Esophagus squamous epithelium (tissue), 5 donors: ENCODE data around the gene FOXD4L1. TPM values are rescaled to one million over a fixed set of nuclear protein-coding genes. Genes with fewer than 3 reads are reported as not detected.
"Not testable (repeated sequence)": the region's sequence is repeated elsewhere in the genome, so short reads cannot be mapped to it uniquely, and the experiment has no call there.

Source experiments
- DNase-seq: peaks from one replicate; lab custom pipeline; 2025; lab: John Stamatoyannopoulos, UW
- H3K27ac ChIP-seq, 4 donors: fragments of 200-600 bp; sonication (generic); one replicate each; pipeline ENCODE4 v1.5.1; 2016 to 2019; ENCODE audit warnings: mild to moderate bottlenecking in 1 of 4
- H3K27me3 ChIP-seq, 4 donors: fragments of 200-600 bp; sonication (generic); 1 replicate in 3 of 4; 2 replicates in 1 of 4; pipeline versions ENCODE4 v1.5.1 to v1.6.0; 2017 to 2021; ENCODE audit warnings: antibody characterized with exemption in 1 of 4
- H3K36me3 ChIP-seq, 3 donors: fragments of 200-600 bp; sonication (generic); one replicate each; pipeline ENCODE4 v1.5.1; 2016 to 2019
- H3K4me1 ChIP-seq, 3 donors: fragments of 200-600 bp; sonication (generic); one replicate each; pipeline ENCODE4 v1.5.1; 2017 to 2019
- H3K4me3 ChIP-seq, 4 donors: fragments of 200-600 bp; sonication (generic); 1 replicate in 3 of 4; 2 replicates in 1 of 4; pipeline ENCODE4 v1.5.1; 2016 to 2019; ENCODE audit warnings: mild to moderate bottlenecking in 2 of 4, moderate library complexity in 1 of 4
- H3K9me3 ChIP-seq, 3 donors: fragments of 200-600 bp; sonication (generic); one replicate each; pipeline ENCODE4 v1.5.1; 2016 to 2019
- WGBS, 2 donors: methylation state at CpG; one replicate each; pipeline ENCODE4 v1.1.5; 2018; 5-methylcytosine and 5-hydroxymethylcytosine counted together
- intact Hi-C: fragments of 100-400 bp; cut with DNase I; formaldehyde crosslinking; loops from one replicate; pipeline ENCODE4 v1.15.0; 2022
- total RNA-seq, 4 donors: library from RNA; depleted of rRNA; stranded (reverse); fragments of >200 nt; gene quantifications; one replicate each; pipeline ENCODE4 v1.1.0, GENCODE V29; 2016
- donor health status: DM: yes; HTN: yes; CAD: no.

FOXD4L1 gene
- total RNA-seq, 4 donors from 2014 or later: 0.19 TPM; not detected in 3

DNA sequence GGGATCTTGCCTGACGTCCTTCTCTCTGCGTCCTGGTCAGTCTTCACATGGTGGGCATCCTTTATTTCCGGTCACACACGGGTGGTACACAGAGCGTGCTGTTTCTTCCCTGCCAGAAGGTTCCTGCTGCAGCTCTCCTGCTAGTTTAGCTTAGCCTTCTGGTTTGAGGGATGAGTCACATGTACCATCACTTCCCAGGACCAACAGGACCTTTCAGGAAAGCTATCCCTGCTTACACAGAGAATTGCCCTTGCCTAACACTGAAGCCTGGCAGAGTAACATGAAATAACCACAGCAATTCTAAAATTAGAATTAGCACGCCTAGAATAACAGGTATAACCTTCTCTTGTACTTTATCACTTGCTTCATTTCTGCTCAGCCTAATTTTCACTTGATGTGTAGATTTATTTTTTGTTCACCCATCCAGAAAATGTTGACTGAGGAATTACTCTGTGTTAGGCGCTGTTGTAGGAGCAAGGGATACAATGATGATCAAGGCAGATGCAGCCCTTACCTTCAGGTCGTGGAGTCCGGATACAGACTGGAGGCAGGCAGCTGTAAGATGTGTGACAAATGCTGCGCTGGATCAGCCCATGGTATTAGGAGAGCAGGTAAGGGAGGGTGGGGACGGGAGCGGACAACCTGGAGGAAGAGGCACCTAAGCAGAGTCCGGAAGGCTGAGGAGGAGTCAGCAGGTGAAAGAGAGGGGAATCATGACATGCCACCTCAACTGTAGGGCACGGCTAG, 9.1 kb downstream of the FOXD4L1 start:
- H3K4me3 ChIP-seq, intact Hi-C loops, H3K36me3 ChIP-seq, H3K9me3 ChIP-seq, DNase-seq, H3K27ac ChIP-seq: not testable (repeated sequence)
- peaks cover 0 to 18% (median 16%) of the 10 kb centered on the region in 3 donors for H3K4me1 ChIP-seq
- peaks cover 0 to 73% (median 14%) of the 10 kb centered on the region in 4 donors for H3K27me3 ChIP-seq
- WGBS, 2 donors: 14% methylated on average over 6 to 12 of the region's 14 CpGs

DNA sequence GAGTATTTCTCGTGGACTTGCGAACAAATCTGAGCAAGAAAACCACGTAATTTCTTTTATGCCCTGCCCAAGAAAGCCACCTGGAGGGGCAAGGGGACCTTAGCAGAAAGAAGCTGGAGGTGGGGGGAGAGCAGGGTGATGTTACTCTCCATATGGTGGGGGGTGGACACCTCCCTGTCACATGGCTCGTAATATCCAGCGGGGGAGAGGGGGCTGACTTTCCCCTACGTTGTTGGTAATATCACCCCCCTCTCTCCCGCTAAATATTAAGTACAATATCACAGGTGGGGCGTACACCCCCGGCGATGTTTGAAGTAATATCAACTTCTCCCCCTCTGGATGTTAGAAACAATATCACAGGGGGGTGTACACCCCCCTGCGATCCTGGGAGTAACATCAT, 9.7 kb downstream of the FOXD4L1 start:
- intact Hi-C loops, H3K4me3 ChIP-seq, H3K9me3 ChIP-seq, DNase-seq, H3K27ac ChIP-seq, H3K36me3 ChIP-seq: not testable (repeated sequence)
- 39 to 55% methylated on average over 9 to 10 of the region's 11 CpGs for WGBS, 2 donors
- H3K27me3 ChIP-seq: peaks cover 0 to 67% (median 9%) of the 10 kb centered on the region in 4 donors
- H3K4me1 ChIP-seq: peaks cover 0 to 11% (median 10%) of the 10 kb centered on the region in 3 donors

DNA sequence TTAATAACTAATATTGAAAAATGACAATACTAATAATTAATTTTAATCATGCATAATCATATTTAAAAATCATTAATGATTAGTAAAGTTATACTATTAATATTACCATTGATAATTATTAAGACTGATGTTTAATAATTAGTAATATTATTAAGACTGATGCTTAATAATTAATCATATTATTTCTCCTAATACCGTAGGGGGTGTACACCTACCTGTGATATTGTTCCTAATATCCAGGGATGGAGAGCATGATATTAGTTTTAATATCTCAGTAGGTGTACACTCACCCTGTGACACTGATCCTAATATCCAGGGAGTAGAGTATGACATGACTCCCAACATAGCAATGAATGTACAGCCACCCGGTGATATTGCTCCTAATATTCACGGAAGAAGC, 12.4 kb downstream of the FOXD4L1 start:
- DNase-seq, H3K4me3 ChIP-seq, intact Hi-C loops, H3K4me1 ChIP-seq, H3K27ac ChIP-seq, H3K36me3 ChIP-seq, H3K9me3 ChIP-seq: not testable (repeated sequence)
- H3K27me3 ChIP-seq: peaks cover 0 to 45% (median 0%) of the 10 kb centered on the region in 4 donors
- 81 to 84% methylated on average over 1 to 3 of the region's 3 CpGs for whole genome bisulfite sequencing, 2 donors

DNA sequence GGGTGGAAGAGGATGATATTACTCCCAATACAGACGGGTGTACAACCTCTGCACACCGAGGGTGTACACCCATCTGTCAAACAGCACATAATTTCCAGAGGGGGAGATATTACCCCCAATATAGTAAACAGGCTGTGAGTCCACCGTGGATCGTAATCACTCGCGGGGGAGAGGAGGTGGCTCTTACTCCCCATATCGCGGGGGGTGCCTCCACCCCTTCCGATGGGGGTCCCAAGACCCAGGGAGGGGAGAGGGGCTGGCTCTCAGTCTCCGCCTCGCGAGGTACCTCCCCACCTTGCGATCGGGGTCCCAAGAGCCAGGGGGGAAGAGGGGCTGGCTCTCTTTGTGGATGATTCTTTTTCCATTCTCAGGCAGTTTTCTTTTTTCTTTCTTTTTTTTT, 13.4 kb downstream of the FOXD4L1 start:
- intact Hi-C loops, H3K36me3 ChIP-seq, H3K4me3 ChIP-seq, H3K4me1 ChIP-seq, H3K9me3 ChIP-seq, DNase-seq, H3K27ac ChIP-seq: not testable (repeated sequence)
- WGBS, 2 donors: 72 to 76% methylated on average over 3 to 11 of the region's 14 CpGs
- peaks cover 0 to 37% (median 0%) of the 10 kb centered on the region in 4 donors for H3K27me3 ChIP-seq

DNA sequence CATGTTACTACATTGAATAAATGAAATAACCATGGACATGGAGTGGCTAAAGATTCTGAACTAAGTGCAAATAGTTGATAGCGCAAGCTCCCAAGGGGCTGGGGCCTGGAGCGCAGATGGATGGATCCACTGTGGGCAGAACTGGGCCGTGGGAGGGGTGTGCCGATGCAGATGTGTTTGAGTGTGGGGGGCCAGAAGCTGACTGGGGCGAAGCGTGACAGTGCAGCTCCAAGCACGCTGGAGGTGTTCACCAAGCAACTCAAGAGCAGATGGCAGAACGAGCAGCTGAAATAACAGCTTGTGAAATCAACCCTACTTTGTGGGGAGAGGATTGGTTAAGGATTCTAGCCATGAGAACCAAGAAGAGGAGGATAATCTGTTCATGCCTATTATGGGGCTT, 17.0 kb downstream of the FOXD4L1 start:
- intact Hi-C loops, H3K4me1 ChIP-seq, H3K27ac ChIP-seq, H3K9me3 ChIP-seq, DNase-seq, H3K36me3 ChIP-seq, H3K4me3 ChIP-seq, H3K27me3 ChIP-seq: not testable (repeated sequence)
- WGBS, 2 donors: 78 to 85% methylated on average over 8 of the region's 8 CpGs

DNA sequence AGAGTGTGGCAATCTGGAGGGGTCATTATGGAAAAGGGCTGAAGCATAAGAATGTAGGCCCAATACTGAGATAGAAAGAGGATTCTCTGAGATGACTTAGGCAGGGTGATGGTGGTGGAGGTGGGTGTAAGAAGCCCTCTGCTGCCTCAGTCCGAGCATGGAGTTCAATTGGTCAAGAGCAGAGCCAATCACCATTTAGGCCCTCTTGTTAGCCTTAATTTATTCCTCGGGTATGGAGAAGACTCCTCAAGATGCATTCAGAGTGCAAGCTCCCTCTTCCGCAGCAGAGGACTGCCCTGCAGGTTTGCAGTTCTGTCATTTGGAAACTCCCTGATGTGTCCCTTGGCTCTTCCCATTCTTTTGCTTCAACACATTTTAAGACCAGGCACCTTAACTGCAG, 17.5 kb downstream of the FOXD4L1 start:
- H3K4me1 ChIP-seq, intact Hi-C loops, H3K4me3 ChIP-seq, H3K27ac ChIP-seq, H3K27me3 ChIP-seq, H3K9me3 ChIP-seq, DNase-seq, H3K36me3 ChIP-seq: not testable (repeated sequence)
- 76 to 85% methylated on average over 3 of the region's 3 CpGs for WGBS, 2 donors

DNA sequence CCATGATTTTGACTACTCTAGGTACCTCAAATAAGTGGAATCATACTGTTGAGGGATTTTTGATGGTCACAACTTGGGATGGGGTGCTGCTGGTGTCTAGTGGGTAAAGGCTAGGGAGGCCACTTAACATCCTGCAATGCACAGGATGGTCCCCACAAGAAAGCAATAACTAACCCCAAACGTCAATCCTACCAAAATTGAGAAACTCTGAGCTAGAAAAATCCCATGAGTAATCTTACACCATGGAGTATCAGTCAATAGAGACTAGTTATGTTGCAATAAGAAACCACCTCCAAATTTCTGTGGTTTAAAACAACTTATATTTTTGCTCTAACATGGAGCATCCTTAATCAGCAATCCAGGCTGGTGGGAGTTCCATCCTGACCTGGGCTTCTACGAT, 18.6 kb downstream of the FOXD4L1 start:
- H3K9me3 ChIP-seq, H3K4me3 ChIP-seq, DNase-seq, H3K27ac ChIP-seq, H3K36me3 ChIP-seq, intact Hi-C loops, H3K27me3 ChIP-seq, H3K4me1 ChIP-seq: not testable (repeated sequence)
- 33 to 43% methylated on average over 1 of the region's 2 CpGs for WGBS, 2 donors

DNA sequence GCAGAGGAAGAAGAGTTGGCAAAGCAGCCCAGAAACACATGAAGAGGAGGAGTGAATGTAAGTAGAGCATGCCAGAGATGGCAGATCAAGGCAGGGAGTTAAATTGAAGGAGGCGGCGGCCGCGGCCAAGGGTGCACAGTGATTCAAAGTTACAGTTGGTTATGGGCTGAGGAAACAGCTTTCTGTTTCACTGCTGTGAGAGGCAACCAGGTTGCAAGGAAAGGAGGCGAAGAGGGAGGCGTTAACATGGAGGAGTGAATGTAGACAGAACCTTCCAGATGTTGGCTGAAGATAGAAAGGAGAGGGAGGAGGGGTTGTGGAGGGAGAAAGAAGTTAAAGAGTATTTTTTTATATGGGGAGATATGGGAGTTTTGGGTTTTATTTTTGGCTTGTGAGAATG, 22.4 kb downstream of the FOXD4L1 start:
- DNase-seq, H3K4me1 ChIP-seq, intact Hi-C loops, H3K4me3 ChIP-seq, H3K27me3 ChIP-seq, H3K27ac ChIP-seq, H3K9me3 ChIP-seq, H3K36me3 ChIP-seq: not testable (repeated sequence)
- 77 to 87% methylated on average over 6 of the region's 6 CpGs for WGBS, 2 donors

DNA sequence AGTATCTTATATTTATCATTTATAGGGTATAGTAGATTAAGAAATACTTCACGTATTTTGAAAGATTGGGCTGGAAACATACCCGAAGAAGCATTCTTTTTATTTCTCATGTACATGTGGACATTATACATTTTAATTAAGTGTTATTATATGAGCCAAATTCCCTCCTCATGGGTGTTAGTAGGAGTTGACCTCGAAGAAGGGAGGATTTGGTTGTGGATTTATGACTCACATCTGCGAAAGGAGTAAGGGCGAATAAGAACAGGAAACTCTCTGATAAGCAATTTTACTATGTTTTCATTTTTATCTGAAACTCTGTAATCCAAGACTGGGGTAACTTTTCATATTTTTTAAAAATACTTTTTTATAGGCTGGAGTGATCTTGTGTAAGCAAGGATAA, 23.0 kb downstream of the FOXD4L1 start:
- WGBS, 2 donors: 48 to 56% methylated on average over 4 to 5 of the region's 5 CpGs
- H3K27ac ChIP-seq, intact Hi-C loops, H3K36me3 ChIP-seq, H3K9me3 ChIP-seq, H3K4me3 ChIP-seq, DNase-seq, H3K4me1 ChIP-seq, H3K27me3 ChIP-seq: not testable (repeated sequence)

DNA sequence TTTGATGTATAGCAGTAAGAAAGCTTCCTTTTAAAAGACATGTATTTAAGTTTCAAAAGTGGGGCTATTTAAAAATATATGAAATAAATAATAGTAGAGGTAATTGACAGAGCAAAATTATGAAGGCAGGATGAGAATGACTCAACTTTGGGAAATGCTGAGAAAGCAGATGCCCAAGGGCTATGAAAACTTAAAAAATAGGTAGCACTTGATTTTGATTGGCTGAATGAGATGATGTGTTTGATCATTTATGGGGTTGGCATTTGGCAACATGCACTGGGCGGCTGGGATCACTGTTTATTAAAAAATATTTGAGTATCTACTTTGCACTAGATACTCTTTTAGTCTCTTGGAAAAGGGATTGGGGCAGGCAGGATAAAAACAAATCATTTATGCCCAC, 26.5 kb downstream of the FOXD4L1 start:
- H3K4me1 ChIP-seq, H3K4me3 ChIP-seq, DNase-seq, H3K27ac ChIP-seq, intact Hi-C loops, H3K27me3 ChIP-seq, H3K9me3 ChIP-seq, H3K36me3 ChIP-seq: not testable (repeated sequence)
- WGBS, 2 donors: 44 to 50% methylated on average over 1 of the region's 1 CpG
